Esophagus mucosa (tissue), 1 donor: Measurements from ENCODE around the gene GLYATL3. TPM values are rescaled to one million over a fixed set of nuclear protein-coding genes. Genes with fewer than 3 reads are reported as not detected.

ENCODE experiments used
- ATAC-seq: fragments of 200-7000 bp; cut with Tn5 transposase; one replicate; pipeline ENCODE4 v1.9.1; 2020
- total RNA-seq: library from RNA; stranded (reverse); gene quantifications from one replicate; pipeline ENCODE4 v1.2.4, GENCODE V29; 2023
- donor health status: DM: yes; HTN: yes; CAD: no.

The GLYATL3 gene
- total RNA-seq, 1 donor from 2014 or later, result not detected

- no peak for ATAC-seq
Observed at GRCh38 chr6:49514571-49515484, 15.1 kb downstream of the GLYATL3 start.

- no peak for ATAC-seq
Observed at GRCh38 chr6:49515485-49516146, 15.9 kb downstream of the GLYATL3 start.

GRCh38 chr6:49516147-49516505 lies 16.4 kb downstream of the GLYATL3 start:
- ATAC-seq, result no peak

GRCh38 chr6:49517919-49518318 lies 18.2 kb downstream of the GLYATL3 start:
- ATAC-seq, result no peak

GRCh38 chr6:49519660-49520059 lies 19.9 kb downstream of the GLYATL3 start:
- no peak for ATAC-seq

GRCh38 chr6:49522710-49523593 lies 23.2 kb downstream of the GLYATL3 start:
- ATAC-seq, result no peak

- ATAC-seq, result no peak
Observed at GRCh38 chr6:49523901-49524300, 24.2 kb downstream of the GLYATL3 start.

- no peak for ATAC-seq
Observed at GRCh38 chr6:49524541-49524940, 24.8 kb downstream of the GLYATL3 start.

GRCh38 chr6:49526598-49526997 lies 26.9 kb downstream of the GLYATL3 start:
- no peak for ATAC-seq

GRCh38 chr6:49527320-49527719 lies 27.6 kb downstream of the GLYATL3 start:
- no peak for ATAC-seq

GRCh38 chr6:49528571-49528970 lies 28.8 kb downstream of the GLYATL3 start:
- peak; percentile 84 for ATAC-seq

GRCh38 chr6:49530141-49530776 lies 30.5 kb downstream of the GLYATL3 start:
- no peak for ATAC-seq

- ATAC-seq, result peak; percentile 94
Observed at GRCh38 chr6:49531774-49532569, 32.2 kb downstream of the GLYATL3 start.

- no peak for ATAC-seq
Observed at GRCh38 chr6:49535795-49536194, 36.1 kb downstream of the GLYATL3 start.

GRCh38 chr6:49539102-49539501 lies 39.4 kb downstream of the GLYATL3 start:
- no peak for ATAC-seq

- ATAC-seq, result peak; percentile 63
Observed at GRCh38 chr6:49540614-49541013, 40.9 kb downstream of the GLYATL3 start.

GRCh38 chr6:49541210-49541724 lies 41.5 kb downstream of the GLYATL3 start:
- ATAC-seq, result peak; percentile 95

- ATAC-seq, result peak; percentile 29
Observed at GRCh38 chr6:49541936-49542335, 42.2 kb downstream of the GLYATL3 start.

- peak; percentile 12 for ATAC-seq
Observed at GRCh38 chr6:49543087-49543858, 43.5 kb downstream of the GLYATL3 start.

GRCh38 chr6:49546331-49546730 lies 46.6 kb downstream of the GLYATL3 start:
- no peak for ATAC-seq
